Measurements from ENCODE around the gene C1QTNF12.

Gene C1QTNF12

DNA sequence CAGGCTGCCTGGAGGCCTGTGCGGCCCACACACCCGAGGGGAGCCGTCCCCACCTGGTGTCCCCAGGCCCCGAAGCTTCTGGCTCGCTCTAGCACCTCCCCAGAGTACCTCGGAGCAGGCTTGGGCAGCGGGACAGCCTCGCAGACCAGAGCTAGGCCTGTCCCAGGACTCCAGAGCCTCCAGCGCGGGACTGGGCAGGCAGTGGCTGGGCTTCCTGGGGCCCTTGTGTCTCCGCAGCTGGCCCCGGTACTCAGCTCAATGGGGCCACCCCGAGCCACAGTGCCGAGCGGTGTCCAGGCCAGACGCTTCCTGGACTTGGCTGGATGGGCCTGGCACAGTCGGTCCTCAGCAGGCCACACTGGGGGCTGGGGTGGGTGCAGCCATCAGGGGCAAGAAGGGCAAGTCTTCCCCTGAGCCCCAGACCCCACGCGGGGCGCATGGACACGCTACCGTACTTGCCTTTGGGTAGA, 38.6 kb upstream of the C1QTNF12 start:
- Histone ChIP-seq H3K4me1 (ENCODE audit: low read length) (no peaks in the 10 kb centered on the region), H2AFZ (ENCODE audit: low read length) (no peak overlapping the region), H3K36me3 (replicated peaks; ENCODE audit: insufficient read depth, low read length) (no peaks in the 10 kb centered on the region), H3K9me2 (replicated peaks; ENCODE audit: insufficient read depth, low read length) (no peaks in the 10 kb centered on the region), H3K9me3 (replicated peaks; ENCODE audit: insufficient read depth, low read length) (no peaks in the 10 kb centered on the region), H3K4me3 (ENCODE audit: low read length) (no peak overlapping the region), H3K27me3 (replicated peaks; ENCODE audit: insufficient read depth, low read length) (peaks cover 55% of the 10 kb centered on the region), H3K4me2 (ENCODE audit: low read depth, low read length) (no peak overlapping the region), H3F3A (ENCODE audit: insufficient read depth, low read length) (no peaks in the 10 kb centered on the region), H4K20me1 (ENCODE audit: insufficient read depth, low read length) (no peaks in the 10 kb centered on the region), H3K9ac (ENCODE audit: low read length) (no peak overlapping the region), H3K27ac (ENCODE audit: low read length) (no peak overlapping the region), H3K79me2 (ENCODE audit: low read length) (no peaks in the 10 kb centered on the region)
- TF ChIP-seq CTCF (IDR thresholded peaks at IDR 0.05; ENCODE audit: low read length), result no peak
- TF ChIP-seq EZH2phosphoT487 (IDR thresholded peaks at IDR 0.05; ENCODE audit: low read length), result no peak
- TF ChIP-seq EZH2 (optimal IDR thresholded peaks at IDR 0.05; ENCODE audit: low read depth, low read length), result no peak
- no peak for DNase-seq

DNA sequence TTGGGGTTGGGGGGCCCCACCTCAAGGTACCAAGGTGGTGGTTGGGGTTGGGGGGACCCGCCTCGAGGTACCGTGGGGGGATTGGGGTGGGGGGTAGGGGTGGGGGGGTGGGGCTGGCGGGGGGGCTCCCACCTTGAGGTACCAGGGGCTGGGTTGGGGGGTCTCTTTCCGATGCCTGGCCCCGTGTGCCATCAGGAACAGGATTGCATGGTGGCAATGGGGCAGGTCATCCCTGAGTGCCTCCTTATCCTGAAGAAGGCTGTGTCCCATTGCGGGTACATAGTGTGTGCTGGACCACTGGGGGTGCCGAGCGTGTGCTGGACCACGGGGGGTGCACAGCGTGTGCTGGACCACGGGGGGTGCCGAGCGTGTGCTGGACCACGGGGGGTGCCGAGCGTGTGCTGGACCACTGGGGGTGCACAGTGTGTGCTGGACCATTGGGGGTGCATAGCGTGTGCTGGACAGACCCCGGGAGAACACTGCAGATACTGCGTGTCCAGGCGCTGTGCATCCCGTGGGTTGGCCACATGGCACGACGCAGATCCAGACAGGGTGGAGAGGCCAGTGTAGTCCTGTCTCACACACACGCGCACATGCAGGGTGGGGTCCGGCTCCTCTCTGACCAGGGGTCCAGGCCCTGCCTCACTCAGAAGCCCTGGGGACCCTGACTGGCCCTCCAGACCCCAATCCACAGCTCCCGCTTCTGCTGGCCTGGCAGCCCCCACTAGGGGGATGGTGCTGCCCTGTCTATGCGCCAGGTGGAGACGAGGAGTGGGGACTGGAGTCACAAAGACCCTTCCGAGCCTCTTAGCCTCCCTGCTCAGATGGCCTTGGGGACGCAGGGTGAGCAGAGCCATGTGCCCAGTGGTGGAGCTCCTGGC, 37.9 kb upstream of the C1QTNF12 start:
- H3K4me1 ChIP-seq (ENCODE audit: low read length), result no peaks in the 10 kb centered on the region
- peaks cover 59% of the 10 kb centered on the region for H3K27me3 ChIP-seq (replicated peaks; ENCODE audit: insufficient read depth, low read length)
- no peak overlapping the region for H3K4me3 ChIP-seq (ENCODE audit: low read length)
- H3K27ac ChIP-seq (ENCODE audit: low read length), result no peak overlapping the region
- H3F3A ChIP-seq (ENCODE audit: insufficient read depth, low read length), result no peaks in the 10 kb centered on the region
- H3K36me3 ChIP-seq (replicated peaks; ENCODE audit: insufficient read depth, low read length), result no peaks in the 10 kb centered on the region
- no peaks in the 10 kb centered on the region for H3K9me2 ChIP-seq (replicated peaks; ENCODE audit: insufficient read depth, low read length)
- H3K9me3 ChIP-seq (replicated peaks; ENCODE audit: insufficient read depth, low read length), result no peaks in the 10 kb centered on the region
- H2AFZ ChIP-seq (ENCODE audit: low read length), result no peak overlapping the region
- H3K79me2 ChIP-seq (ENCODE audit: low read length), result no peaks in the 10 kb centered on the region
- H4K20me1 ChIP-seq (ENCODE audit: insufficient read depth, low read length), result no peaks in the 10 kb centered on the region
- no peak for TF ChIP-seq EZH2phosphoT487 (IDR thresholded peaks at IDR 0.05; ENCODE audit: low read length)
- no peak for TF ChIP-seq CTCF (IDR thresholded peaks at IDR 0.05; ENCODE audit: low read length)
- no peak for TF ChIP-seq EZH2 (optimal IDR thresholded peaks at IDR 0.05; ENCODE audit: low read depth, low read length)
- DNase-seq, result no peak
- no peak overlapping the region for H3K4me2 ChIP-seq (ENCODE audit: low read depth, low read length)
- no peak overlapping the region for H3K9ac ChIP-seq (ENCODE audit: low read length)

- Histone ChIP-seq H3K9me2 (replicated peaks; ENCODE audit: insufficient read depth, low read length) (no peaks in the 10 kb centered on the region), H3K27me3 (replicated peaks; ENCODE audit: insufficient read depth, low read length) (peaks cover 59% of the 10 kb centered on the region), H3K36me3 (replicated peaks; ENCODE audit: insufficient read depth, low read length) (no peaks in the 10 kb centered on the region), H4K20me1 (ENCODE audit: insufficient read depth, low read length) (no peaks in the 10 kb centered on the region), H3K9me3 (replicated peaks; ENCODE audit: insufficient read depth, low read length) (no peaks in the 10 kb centered on the region), H3K4me1 (ENCODE audit: low read length) (no peaks in the 10 kb centered on the region), H2AFZ (ENCODE audit: low read length) (no peak overlapping the region), H3K27ac (ENCODE audit: low read length) (no peak overlapping the region), H3K9ac (ENCODE audit: low read length) (no peak overlapping the region), H3K4me2 (ENCODE audit: low read depth, low read length) (no peak overlapping the region), H3F3A (ENCODE audit: insufficient read depth, low read length) (no peaks in the 10 kb centered on the region), H3K79me2 (ENCODE audit: low read length) (no peaks in the 10 kb centered on the region), H3K4me3 (ENCODE audit: low read length) (no peak overlapping the region)
- no peak for DNase-seq
- TF ChIP-seq EZH2 (optimal IDR thresholded peaks at IDR 0.05; ENCODE audit: low read depth, low read length), result no peak
Measured at GRCh38 chr1:1283821-1284220, 37.3 kb upstream of the C1QTNF12 start.

DNA sequence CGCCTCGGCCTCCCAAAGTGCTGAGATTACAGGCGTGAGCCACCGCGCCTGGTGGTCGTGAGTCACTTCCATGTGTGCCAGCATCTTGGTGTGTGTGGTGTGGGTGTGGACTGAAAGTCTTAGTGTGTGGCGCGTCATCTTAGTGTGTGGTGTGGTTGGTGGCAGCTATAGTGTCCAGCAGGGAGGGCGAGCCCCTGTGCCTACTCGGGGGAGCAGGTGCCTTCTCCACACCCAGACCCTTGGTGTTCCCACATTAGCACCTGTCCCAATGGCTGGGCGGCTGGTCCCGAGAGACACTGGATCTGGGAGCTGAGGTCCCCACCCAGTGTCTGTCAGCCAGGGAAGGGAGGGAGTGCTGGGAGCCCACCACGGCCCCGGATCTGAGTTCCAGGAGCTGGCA, 36.5 kb upstream of the C1QTNF12 start:
- Histone ChIP-seq H4K20me1 (ENCODE audit: insufficient read depth, low read length) (no peaks in the 10 kb centered on the region), H3K9me2 (replicated peaks; ENCODE audit: insufficient read depth, low read length) (no peaks in the 10 kb centered on the region), H3K36me3 (replicated peaks; ENCODE audit: insufficient read depth, low read length) (no peaks in the 10 kb centered on the region), H3K9me3 (replicated peaks; ENCODE audit: insufficient read depth, low read length) (no peaks in the 10 kb centered on the region), H2AFZ (ENCODE audit: low read length) (no peak overlapping the region), H3K4me2 (ENCODE audit: low read depth, low read length) (no peak overlapping the region), H3K4me1 (ENCODE audit: low read length) (no peaks in the 10 kb centered on the region), H3K4me3 (ENCODE audit: low read length) (no peak overlapping the region), H3K27ac (ENCODE audit: low read length) (no peak overlapping the region), H3K79me2 (ENCODE audit: low read length) (no peaks in the 10 kb centered on the region), H3F3A (ENCODE audit: insufficient read depth, low read length) (no peaks in the 10 kb centered on the region), H3K27me3 (replicated peaks; ENCODE audit: insufficient read depth, low read length) (peaks cover 59% of the 10 kb centered on the region), H3K9ac (ENCODE audit: low read length) (no peak overlapping the region)
- no peak for TF ChIP-seq EZH2phosphoT487 (IDR thresholded peaks at IDR 0.05; ENCODE audit: low read length)
- no peak for TF ChIP-seq CTCF (IDR thresholded peaks at IDR 0.05; ENCODE audit: low read length)
- TF ChIP-seq EZH2 (optimal IDR thresholded peaks at IDR 0.05; ENCODE audit: low read depth, low read length), result no peak
- DNase-seq, result no peak

Data from MM.1S (cell line).